Spleen (tissue), 11 donors: ENCODE data around the gene PRCP. TPM values are rescaled to one million over a fixed set of nuclear protein-coding genes. Genes with fewer than 3 reads are reported as not detected.

Source experiments
- DNase-seq: peaks from one replicate; pipeline ENCODE4 v3.0.0-alpha.2; 2020
- H3K27ac ChIP-seq, 8 donors: fragments of 200-600 bp; sonication (generic) in 7 of 8; 1 replicate in 4 of 8; 2 replicates in 4 of 8; pipeline versions ENCODE4 v1.5.0 to v1.8.0; 2016 to 2021; ENCODE audit warnings: inconsistent platforms in 4 of 8, mild to moderate bottlenecking in 4 of 8, moderate library complexity in 1 of 8
- H3K27me3 ChIP-seq, 7 donors: fragments of 200-600 bp; sonication (generic) in 6 of 7; replicated peaks in 1 of 7; 1 replicate in 4 of 7; 2 replicates in 3 of 7; pipeline versions ENCODE4 v1.5.0 to v1.8.0; 2016 to 2021; ENCODE audit warnings: inconsistent platforms in 3 of 7, mild to moderate bottlenecking in 1 of 7
- H3K36me3 ChIP-seq, 6 donors: fragments of 200-600 bp; sonication (generic) in 5 of 6; 1 replicate in 4 of 6; 2 replicates in 2 of 6; pipeline versions ENCODE4 v1.5.0 to v1.8.0; 2016 to 2021; ENCODE audit warnings: inconsistent platforms in 2 of 6
- H3K4me1 ChIP-seq, 6 donors: fragments of 200-600 bp; sonication (generic) in 5 of 6; 1 replicate in 3 of 6; 2 replicates in 3 of 6; pipeline versions ENCODE4 v1.5.0 to v1.8.0; 2016 to 2021; ENCODE audit warnings: inconsistent platforms in 3 of 6
- H3K4me3 ChIP-seq, 8 donors: fragments of 200-600 bp; sonication (generic) in 7 of 8; 1 replicate in 4 of 8; 2 replicates in 4 of 8; pipeline versions ENCODE4 v1.5.0 to v1.8.0; 2016 to 2021; ENCODE audit warnings: inconsistent platforms in 4 of 8, mild to moderate bottlenecking in 4 of 8, moderate library complexity in 2 of 8
- H3K9me3 ChIP-seq, 8 donors: fragments of 200-600 bp; sonication (generic) in 7 of 8; 1 replicate in 4 of 8; 2 replicates in 4 of 8; pipeline versions ENCODE4 v1.5.0 to v1.8.0; 2016 to 2021; ENCODE audit warnings: inconsistent platforms in 4 of 8
- POLR2A ChIP-seq, 3 donors: fragments of 450-650 bp; IDR thresholded peaks; one replicate each; pipeline ENCODE4 v1.5.1; 2017; ENCODE audit warnings: antibody characterized with exemption in 3 of 3, mild to moderate bottlenecking in 1 of 3
- POLR2AphosphoS5 ChIP-seq, 3 donors: sonication (generic); formaldehyde crosslinking; IDR thresholded peaks; one replicate each; pipeline ENCODE4 v1.5.1; 2017; ENCODE audit warnings: antibody characterized with exemption in 3 of 3
- WGBS, 5 donors: extraction: QIAGEN DNeasy Blood & Tissue Kit in 3 of 5; methylation state at CpG; one replicate each; pipeline versions ENCODE4 v1.1.5 to v1.1.7; 2013 to 2018; 5-methylcytosine and 5-hydroxymethylcytosine counted together
- intact Hi-C: fragments of 100-400 bp; cut with DNase I; formaldehyde crosslinking; loops from one replicate; pipeline ENCODE4 v1.15.0; 2023; ENCODE audit warnings: low total_unique reads
- polyA plus RNA-seq, 3 donors: library from polyadenylated mRNA; stranded (reverse); fragments of 200-250 nt; gene quantifications; one replicate each; pipeline ENCODE4 v1.2.1, GENCODE V29; 2013
- total RNA-seq, 7 donors: library from RNA; depleted of rRNA in 3 of 7; stranded (reverse); fragments of >200 nt in 3 of 7; fragmentation: NEBNext Ultra II Directional in 4 of 7; extraction: Animal tissue kit (Norgen Biotek cat#: 25700) in 4 of 7; gene quantifications; one replicate each; pipeline versions ENCODE4 v1.1.0 to v1.2.1, GENCODE V29; 2016 to 2021
- TF ChIP-seq, protein P1 (sequence below), 11 experiments: fragments of 200-600 bp in 7 of 11; fragments of 450-650 bp in 4 of 11; sonication (generic) in 4 of 11; IDR thresholded peaks in 8 of 11; conservative IDR thresholded peaks in 3 of 11; 1 replicate in 7 of 11; 2 replicates in 4 of 11; pipeline versions ENCODE4 v1.4.0 to v1.8.0; 2016 to 2021; ENCODE audit warnings: antibody characterized with exemption in 11 of 11, inconsistent platforms in 4 of 11, mild to moderate bottlenecking in 1 of 11
- donor health status: healthy with polysubstance abuse.
- donor health status: DM: no; HTN: no; CAD: no; lungs with moderate emphysema.
- donor health status: DM: no; HTN: no; CAD: no.
- donor health status: Bipolar disorder and iron deficiency.
- donor health status: healthy.
- donor health status: DM: no; HTN: no; CAD: no.
- donor health status: DM: yes; HTN: yes; CAD: no.

Gene PRCP
- total and polyA plus RNA-seq, 10 donors, result 22.2 to 85.7 (median 65.7) TPM

DNA sequence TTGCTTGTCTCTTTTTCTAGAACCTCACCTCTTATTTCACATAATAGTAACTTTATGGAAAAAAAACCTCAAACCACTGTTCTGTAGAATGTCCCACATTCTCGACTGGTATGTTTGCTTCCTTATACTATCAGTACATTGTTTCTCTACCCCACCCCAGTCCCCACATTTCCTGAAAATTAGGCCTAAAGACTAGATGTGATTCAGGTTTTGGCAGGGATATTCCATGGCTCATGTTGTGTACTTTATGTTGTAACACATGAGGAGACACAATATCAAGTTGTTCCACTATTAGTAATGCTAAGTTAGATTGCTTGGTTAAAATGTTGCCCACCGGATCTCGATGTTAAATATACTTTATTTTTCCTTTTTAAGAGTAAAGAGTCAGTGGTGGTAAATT, 36.0 kb upstream of the PRCP start:
- WGBS, 5 donors, result 90 to 95% (median 94%) methylated on average over 3 of the region's 3 CpGs
- TF ChIP-seq, protein P1, sequence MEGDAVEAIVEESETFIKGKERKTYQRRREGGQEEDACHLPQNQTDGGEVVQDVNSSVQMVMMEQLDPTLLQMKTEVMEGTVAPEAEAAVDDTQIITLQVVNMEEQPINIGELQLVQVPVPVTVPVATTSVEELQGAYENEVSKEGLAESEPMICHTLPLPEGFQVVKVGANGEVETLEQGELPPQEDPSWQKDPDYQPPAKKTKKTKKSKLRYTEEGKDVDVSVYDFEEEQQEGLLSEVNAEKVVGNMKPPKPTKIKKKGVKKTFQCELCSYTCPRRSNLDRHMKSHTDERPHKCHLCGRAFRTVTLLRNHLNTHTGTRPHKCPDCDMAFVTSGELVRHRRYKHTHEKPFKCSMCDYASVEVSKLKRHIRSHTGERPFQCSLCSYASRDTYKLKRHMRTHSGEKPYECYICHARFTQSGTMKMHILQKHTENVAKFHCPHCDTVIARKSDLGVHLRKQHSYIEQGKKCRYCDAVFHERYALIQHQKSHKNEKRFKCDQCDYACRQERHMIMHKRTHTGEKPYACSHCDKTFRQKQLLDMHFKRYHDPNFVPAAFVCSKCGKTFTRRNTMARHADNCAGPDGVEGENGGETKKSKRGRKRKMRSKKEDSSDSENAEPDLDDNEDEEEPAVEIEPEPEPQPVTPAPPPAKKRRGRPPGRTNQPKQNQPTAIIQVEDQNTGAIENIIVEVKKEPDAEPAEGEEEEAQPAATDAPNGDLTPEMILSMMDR (IDR thresholded peaks at IDR 0.05 in 8 of 11, conservative IDR thresholded peaks at IDR 0.05 in 3 of 11), result no peak
- TF ChIP-seq POLR2AphosphoS5 (IDR thresholded peaks at IDR 0.05), result no peak
- TF ChIP-seq POLR2A (IDR thresholded peaks at IDR 0.05), result no peak
- intact Hi-C loops, result no loop called here
- H3K4me3 ChIP-seq, result no peak overlapping the region
- no peak overlapping the region for H3K27ac ChIP-seq
- peaks cover 0 to 6% (median 0%) of the 10 kb centered on the region in 6 donors for H3K4me1 ChIP-seq
- H3K9me3 ChIP-seq, result peaks cover 0 to 4% (median 0%) of the 10 kb centered on the region in 8 donors
- peaks cover 0 to 45% (median 0%) of the 10 kb centered on the region in 6 donors for H3K36me3 ChIP-seq
- no peak for DNase-seq
- no peaks in the 10 kb centered on the region for H3K27me3 ChIP-seq

DNA sequence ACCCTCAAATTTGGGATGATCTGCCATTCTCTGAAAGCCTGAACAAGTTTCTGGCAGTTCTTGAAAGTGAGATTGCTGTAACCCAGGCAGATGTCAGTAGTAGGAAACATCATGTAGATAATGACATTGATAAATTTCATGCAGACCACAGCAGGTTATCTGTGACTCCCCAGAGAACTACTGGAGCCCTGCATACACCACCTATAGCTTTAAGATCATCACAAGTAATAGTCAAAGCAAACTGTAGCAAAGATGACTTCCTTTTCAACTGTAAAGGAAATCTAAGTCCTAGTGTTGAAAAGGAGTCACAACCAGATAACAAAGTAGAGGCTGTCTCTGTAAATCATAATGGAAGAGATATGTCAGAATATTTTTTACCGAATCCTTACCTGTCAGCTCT, 32.3 kb upstream of the PRCP start:
- no peak for TF ChIP-seq POLR2A (IDR thresholded peaks at IDR 0.05)
- TF ChIP-seq, protein P1 (IDR thresholded peaks at IDR 0.05 in 8 of 11, conservative IDR thresholded peaks at IDR 0.05 in 3 of 11), result no peak
- no peak for TF ChIP-seq POLR2AphosphoS5 (IDR thresholded peaks at IDR 0.05)
- WGBS, 5 donors, result 77 to 94% (median 87%) methylated on average over 1 of the region's 1 CpG
- H3K9me3 ChIP-seq, result no peaks in the 10 kb centered on the region

DNA sequence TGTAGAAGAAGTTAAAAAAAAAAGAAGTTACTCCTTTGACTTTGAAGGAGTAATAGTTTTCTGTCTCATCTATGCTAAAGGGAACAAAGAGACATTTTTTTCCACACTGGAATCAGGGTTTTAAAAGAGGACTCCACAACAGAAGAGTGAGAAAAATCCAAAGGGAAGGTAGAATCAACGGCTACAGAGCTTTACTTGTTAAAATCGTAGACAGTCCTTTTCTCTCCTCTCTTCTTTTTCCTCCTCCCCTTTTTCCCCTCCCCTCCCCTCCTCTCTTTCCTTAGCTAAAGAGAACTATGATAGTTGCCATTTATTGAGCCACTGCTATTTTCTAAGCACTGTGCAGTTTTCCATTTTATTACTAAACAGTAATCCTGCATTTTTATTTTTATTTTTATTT, 30.5 kb upstream of the PRCP start:
- Histone ChIP-seq H3K9me3 (no peaks in the 10 kb centered on the region), H3K4me1 (peaks cover 0 to 42% (median 10%) of the 10 kb centered on the region in 6 donors), H3K36me3 (peaks cover 0 to 50% (median 0%) of the 10 kb centered on the region in 6 donors), H3K27me3 (no peaks in the 10 kb centered on the region), H3K4me3 (no peak overlapping the region), H3K27ac (peak overlapping the region in 3 of 8 donors; percentile 12 to 71 (median 65))
- no peak for DNase-seq
- 57 to 68% (median 63%) methylated on average over 2 of the region's 2 CpGs for WGBS, 5 donors
- intact Hi-C loops, result no loop called here
- no peak for TF ChIP-seq POLR2AphosphoS5 (IDR thresholded peaks at IDR 0.05)
- TF ChIP-seq, protein P1 (IDR thresholded peaks at IDR 0.05 in 8 of 11, conservative IDR thresholded peaks at IDR 0.05 in 3 of 11), result no peak
- TF ChIP-seq POLR2A (IDR thresholded peaks at IDR 0.05), result no peak

More for the DNA sequence above, 32.3 kb upstream of the PRCP start:
- Histone ChIP-seq H3K27me3 (no peaks in the 10 kb centered on the region), H3K36me3 (peaks cover 0 to 49% (median 0%) of the 10 kb centered on the region in 6 donors), H3K4me3 (no peak overlapping the region), H3K27ac (no peak overlapping the region), H3K4me1 (peaks cover 0 to 35% (median 7%) of the 10 kb centered on the region in 6 donors)
- no peak for DNase-seq
- intact Hi-C loops, result no loop called here

DNA sequence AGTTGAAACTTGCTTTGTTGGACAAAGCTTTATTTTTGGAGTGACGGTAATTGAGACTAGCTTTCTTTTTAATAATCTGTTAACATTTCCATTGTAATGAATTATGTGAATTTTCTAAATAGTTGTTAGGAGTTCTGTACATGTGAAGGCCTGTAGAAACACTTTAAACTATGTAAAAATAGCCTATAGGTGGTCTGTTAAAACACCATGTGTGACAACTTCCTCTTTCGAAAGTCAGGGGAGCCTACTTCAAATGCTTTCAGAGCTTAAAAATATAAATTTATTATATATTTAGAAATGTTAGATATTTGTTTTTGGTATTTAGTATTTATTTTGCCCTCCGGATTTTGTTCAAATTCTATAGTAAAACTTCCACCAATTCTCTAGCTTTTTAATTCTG, 30.0 kb upstream of the PRCP start:
- Histone ChIP-seq H3K9me3 (no peaks in the 10 kb centered on the region), H3K27me3 (no peaks in the 10 kb centered on the region), H3K4me1 (peaks cover 0 to 42% (median 10%) of the 10 kb centered on the region in 6 donors), H3K36me3 (peaks cover 0 to 49% (median 0%) of the 10 kb centered on the region in 6 donors), H3K4me3 (no peak overlapping the region), H3K27ac (peak overlapping the region in 5 of 8 donors; percentile 53 to 77 (median 65))
- WGBS, 5 donors, result 55 to 67% (median 61%) methylated on average over 3 of the region's 3 CpGs
- no peak for DNase-seq
- TF ChIP-seq POLR2A (IDR thresholded peaks at IDR 0.05), result no peak
- TF ChIP-seq POLR2AphosphoS5 (IDR thresholded peaks at IDR 0.05), result no peak
- TF ChIP-seq, protein P1 (IDR thresholded peaks at IDR 0.05 in 8 of 11, conservative IDR thresholded peaks at IDR 0.05 in 3 of 11), result no peak
- intact Hi-C loops, result no loop called here
